NT2/D1 (cell line): ENCODE measurements around the gene FOXL3.

ENCODE experiments used
- SUZ12 ChIP-seq: IDR thresholded peaks from 2 replicates; pipeline ENCODE4 v1.6.1; 2011; ENCODE audit not compliant: insufficient read length, insufficient read depth; ENCODE audit errors: extremely low read depth
- ZNF274 ChIP-seq: IDR thresholded peaks from 2 replicates; pipeline ENCODE4 v1.6.1; 2011; ENCODE audit warnings: mild to moderate bottlenecking, low read depth, low read length

DNA sequence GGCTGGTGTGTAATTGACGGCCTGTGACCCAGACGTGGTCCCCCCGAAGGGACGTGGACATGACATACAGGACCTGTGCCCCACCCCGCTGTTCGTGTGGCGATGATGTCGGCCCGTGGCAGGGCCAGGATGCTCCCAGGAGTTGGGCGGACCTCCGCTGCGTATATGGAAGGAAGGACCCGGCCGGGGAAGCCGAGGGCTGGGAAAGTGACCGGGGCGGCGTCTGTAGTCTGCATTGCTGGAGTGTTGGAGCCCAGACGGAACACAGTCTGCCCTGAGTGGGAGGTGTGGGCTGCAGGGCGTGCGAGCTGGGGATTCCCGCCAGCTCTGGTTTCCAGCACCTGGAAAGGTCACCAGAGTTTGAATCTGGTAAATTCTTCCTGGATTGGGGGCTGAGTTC is 45.0 kb upstream of the FOXL3 start:
- TF ChIP-seq SUZ12 (no peak), ZNF274 (no peak)
